GM18507 (cell line): ENCODE results near the gene DHRS3.
A peak's percentile ranks its signal among the peaks of the same experiment; 100 is the strongest.
"Not testable (repeated sequence)": the region's sequence is repeated elsewhere in the genome, so short reads cannot be mapped to it uniquely, and the experiment has no call there.

Source experiments
- DNase-seq: peaks from one replicate; pipeline ENCODE4 v3.0.0; 2011; ENCODE audit warnings: low read depth; ENCODE audit not compliant: insufficient read length; ENCODE audit errors: extremely low spot score
- FAIRE-seq: peaks from 2 replicates; lab custom pipeline; 2011; peaks lifted over from hg19 to GRCh38; lab: Jason Lieb, UNC

Gene DHRS3

DNA sequence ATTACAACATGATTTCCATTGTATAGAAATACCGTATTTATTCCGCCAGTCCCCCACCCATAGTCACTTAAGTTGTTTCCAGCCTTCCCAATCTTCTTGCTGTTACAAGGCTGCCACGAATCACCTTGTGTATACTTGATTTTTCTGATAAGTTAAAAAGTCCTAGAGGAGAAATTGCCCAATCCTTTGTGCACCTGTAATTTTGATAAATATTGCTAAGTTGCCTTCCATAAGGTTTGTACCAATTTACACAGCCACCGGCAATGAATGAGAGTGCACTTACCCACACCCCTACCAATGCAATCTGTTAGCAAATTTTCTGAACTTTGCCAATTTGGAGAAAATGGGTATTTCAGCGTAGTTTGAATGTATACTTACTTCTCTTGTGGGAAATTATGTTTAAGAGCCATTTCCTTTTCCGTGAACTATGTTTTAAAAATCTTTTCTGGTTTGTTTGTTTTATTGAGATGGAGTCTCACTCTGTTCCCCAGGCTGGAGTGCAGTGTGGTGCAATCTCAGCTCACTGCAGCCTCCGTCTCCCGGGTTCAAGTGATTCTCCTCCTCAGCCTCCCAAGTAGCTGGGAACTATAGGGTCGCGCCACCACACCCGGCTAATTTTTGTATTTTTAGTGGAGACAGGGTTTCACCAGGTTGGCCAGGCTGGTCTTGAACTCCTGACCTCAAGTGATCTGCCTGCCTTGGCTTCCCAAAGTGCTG, 87.4 kb downstream of the DHRS3 start:
- no peak for DNase-seq
- no peak for FAIRE-seq

DNA sequence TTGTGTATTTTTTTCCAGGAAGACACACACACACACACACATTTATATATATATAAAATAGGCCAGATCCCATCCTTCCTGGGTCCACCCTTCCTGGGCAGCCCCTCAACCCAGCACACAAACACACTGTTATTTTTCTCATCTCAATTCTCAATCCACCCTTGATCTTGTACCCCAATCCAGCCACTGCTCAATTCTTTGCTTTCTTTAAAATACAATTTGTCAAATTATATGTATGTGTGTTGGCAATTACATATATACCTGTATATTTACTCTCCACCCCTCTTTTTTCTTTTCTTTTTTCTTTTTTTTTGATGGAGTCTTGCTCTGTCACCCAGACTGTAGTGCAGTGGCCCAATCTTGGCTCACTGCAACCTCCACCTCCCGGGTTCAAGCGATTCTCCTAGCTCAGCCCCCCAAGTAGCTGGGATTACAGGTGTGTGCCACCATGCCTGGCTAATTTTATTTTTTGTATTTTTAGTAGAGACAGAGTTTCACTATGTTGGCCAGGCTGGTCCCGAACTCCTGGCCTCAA, 88.3 kb downstream of the DHRS3 start:
- FAIRE-seq (no peak), DNase-seq (no peak)

DNA sequence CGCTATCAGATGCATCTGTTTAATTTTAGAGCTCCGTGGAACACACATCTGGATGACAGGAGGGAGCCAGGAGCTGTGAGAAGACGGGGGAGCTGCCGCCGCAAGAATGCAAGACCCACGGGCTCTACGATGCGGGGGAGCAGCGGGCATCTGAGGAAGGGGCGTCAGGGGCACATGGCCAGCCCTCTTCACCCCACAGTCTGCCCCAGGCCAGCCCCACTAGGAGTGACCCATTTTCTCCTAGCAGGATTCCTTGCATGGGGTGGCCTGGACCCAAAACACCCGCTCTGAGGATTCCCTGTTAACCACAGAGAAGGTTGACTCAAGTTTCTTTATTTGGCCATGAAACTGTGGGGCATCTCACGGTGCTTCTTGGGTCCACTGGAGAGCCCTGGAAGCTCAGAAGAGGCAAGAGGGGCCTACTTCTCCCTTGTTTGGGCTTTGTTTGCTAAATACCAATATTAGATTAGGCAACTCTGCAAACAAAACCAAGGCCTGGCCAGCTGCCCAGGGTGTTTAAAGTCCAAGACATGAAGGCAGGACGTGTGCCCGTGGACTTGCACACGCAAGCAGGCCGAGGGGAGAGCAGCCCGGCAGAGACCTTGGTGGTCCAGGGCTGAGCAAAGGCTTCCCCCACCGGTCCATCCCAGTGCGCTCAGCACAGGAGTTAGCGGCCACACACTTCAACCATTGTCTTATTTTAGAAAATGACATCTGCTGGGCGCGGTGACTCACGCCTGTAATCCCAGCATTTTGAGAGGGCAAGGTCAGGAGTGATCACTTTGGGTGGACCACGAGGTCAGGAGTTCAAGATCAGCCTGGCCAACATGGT, 89.8 kb downstream of the DHRS3 start:
- DNase-seq (no peak), FAIRE-seq (no peak)

DNA sequence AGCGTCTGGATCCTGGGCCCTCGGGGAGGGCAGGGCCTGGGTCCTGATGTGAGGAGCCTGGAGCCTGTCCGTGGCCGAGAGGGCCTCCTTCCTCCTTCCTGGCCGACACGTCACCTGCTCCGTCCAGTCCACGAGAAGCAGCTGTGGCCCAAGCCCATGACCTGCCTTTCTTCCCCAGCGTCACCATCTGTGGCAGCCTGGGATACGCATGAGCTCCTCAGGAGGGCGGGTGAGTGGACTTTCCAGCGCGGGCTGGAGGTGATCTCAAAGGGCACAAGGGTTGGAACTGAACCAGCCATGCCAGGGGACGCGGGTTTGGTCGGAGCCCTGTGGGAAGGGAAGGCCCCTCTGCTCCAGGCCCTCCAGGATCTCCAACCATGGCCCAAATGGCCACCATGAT, 90.4 kb downstream of the DHRS3 start:
- DNase-seq (no peak), FAIRE-seq (no peak)

DNA sequence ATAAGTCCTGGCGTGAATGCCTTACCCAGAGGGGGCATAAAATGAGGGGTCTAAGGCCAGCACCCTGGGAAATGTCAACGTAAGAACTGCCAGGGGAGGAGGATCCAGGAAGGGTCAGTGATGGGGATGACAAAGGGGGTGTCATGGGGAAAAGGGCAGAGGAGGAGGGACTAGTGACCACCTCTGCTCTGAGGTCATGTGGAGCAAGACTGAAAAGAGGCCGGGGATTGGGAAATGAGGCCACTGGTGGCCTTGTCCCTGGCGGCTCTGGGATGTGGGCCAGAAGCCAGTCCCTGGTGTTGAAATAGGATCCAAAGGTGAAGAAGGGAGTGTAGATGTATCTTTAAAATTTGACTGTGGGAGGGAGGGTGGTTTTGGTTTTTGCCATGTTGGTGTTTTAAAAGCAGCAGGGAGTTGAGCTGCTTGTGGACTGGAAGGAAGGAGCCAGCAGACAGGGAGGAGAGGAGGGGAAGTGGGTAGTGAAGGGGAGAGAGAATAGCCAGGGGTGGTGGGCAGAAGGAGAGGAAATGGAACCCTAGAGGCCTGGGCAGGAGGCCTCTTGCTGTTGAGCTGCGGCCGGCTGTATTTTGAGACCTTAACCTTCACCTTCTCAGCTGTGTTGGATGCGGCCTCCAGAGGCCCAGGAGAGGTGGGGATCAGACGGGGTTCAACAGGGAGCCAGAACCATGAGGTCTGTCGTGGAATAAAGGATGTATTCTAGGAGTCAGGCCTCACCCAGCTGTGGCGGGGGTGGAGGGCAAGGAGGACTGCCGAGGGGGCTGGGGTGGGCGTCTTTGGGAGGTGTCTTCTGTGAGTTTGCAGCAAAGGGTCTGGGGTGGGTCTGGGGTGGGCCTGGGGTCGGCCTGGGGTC, 92.5 kb downstream of the DHRS3 start:
- FAIRE-seq (no peak), DNase-seq (no peak)

DNA sequence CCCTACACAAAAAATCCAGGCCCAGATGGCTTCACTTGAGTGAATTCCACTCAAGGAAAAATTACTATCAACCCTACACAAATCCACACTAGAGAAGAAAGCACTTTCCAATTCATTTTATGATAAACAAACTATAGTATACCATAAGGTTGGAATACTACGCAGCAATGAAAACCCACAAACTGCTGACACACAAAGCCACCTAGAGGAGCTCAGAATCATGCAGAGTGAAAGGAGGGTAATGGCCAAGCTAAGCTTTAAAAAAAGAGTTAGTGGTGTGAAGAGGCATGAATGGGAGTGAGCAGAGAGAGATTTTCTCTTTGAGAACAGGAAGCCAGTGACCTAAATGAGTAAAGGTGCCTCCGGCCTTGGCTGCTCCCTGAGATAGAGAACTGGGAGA, 93.7 kb downstream of the DHRS3 start:
- FAIRE-seq (no peak), DNase-seq (no peak)

DNA sequence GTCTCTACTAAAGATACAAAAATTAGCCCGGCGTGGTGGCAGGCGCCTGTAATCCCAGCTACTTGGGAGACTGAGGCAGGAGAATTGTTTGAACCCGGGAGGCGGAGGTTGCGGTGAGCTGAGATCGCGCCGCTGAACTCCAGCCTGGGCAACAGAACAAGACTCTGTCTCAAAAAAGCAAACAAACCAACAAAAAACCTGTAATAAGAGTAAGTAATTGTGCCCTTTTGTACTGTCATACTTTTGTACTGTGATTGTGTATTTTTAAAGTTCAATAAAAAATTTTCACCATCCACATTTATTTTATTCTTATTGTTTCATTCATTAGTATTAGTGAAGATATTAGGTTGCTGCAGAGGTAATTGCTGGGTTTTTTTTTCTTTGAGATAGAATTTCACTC, 95.2 kb downstream of the DHRS3 start:
- not testable (repeated sequence) for FAIRE-seq, DNase-seq

DNA sequence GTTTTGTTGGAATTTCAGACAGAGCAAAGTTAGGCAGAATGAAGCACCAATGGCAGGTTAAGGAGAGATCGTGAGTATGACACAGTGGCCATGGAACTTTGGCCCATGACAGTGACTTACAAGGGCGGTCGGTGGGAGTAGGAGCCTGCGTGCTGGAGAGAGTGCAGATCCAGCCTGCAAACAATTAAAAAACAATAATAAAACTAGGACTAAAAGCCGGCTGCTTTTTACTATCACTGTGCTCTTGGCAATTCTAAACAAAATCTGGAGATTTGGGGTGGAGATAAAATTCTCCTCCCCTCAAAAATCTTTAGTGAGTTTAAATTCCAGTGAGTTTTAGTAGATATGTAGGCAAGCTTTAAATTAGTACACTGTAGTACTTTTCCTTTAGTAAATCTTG, 96.9 kb downstream of the DHRS3 start:
- DNase-seq (no peak), FAIRE-seq (no peak)

DNA sequence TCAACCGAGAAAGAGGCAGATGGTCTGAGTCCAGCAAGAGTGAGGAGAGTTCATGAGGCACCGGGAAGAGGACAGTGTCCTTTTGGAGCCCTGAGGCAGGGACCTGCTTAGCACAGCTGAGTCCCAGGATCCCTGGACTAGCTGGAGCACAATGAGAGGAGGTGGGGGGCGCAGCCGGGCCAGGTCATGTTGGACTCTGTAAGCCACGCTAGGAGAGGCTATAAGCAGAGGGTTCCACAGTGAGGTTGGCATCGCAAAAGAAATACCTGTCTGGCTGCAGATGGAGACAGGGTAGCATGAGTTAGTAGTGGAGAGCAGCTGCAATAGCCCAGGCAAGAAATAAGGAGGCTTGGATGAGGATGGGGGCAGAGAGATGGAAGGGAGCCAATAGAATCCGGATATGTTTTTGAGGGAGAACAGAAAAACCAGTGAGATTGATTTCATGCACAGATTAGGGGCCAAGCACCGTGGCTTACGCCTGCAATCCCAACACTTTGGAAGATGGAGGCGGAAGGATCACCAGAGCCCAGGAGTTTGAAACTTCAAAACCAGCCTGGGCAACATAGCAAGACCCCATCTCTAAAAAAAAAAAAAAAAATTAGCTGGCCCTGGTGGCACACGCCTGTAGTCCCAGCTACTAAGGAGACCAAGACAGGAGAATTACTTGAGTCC, 98.2 kb downstream of the DHRS3 start:
- FAIRE-seq (no peak), DNase-seq (no peak)

DNA sequence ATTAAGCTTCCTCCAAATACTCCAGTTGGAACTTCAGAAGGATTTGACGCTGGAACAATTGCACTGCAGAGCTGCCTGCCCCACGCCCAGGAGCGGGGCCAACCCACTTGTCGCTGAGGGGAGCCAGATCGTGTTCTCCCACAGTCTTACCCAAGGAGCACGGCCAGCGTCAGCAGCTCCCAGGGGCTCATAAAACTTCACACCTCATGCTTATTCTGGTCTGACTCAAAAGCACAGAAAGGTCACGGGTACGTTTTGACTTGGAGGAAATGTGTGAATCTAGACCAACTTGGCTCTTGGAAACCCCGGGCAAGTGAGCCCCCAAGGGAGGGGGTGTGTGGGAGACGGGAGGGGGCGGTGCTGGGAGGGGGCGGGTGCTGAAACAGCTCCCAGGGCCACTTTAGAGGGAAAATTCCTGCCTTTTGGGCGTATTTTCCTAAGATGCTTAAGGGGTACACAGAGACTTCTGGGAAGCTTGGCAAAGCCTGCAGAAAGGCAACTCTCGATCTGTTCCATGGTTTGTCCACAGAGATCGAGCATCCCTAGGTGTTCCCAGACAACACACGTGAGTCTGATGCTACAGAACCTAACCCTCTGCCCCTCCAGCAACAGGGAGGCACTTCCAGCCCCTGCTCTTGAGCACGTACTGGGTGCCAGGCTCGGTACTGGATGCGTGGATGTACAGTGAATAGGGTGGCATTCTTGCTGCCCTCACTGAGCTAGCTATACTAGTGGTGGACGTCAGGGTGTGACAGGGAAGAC, 98.9 kb downstream of the DHRS3 start:
- DNase-seq (peak; percentile 12), FAIRE-seq (no peak)
